PFSK-1 (cell line): ENCODE measurements around the gene LDB2.

Experiments used
- FOXP2 ChIP-seq: optimal IDR thresholded peaks from 2 replicates; pipeline ENCODE3; 2011; ENCODE audit warnings: borderline replicate concordance, control low read depth, inconsistent platforms; ENCODE audit not compliant: insufficient read depth; ENCODE audit errors: extremely low read length, extremely low read depth
- POLR2AphosphoS5 ChIP-seq: IDR thresholded peaks from 2 replicates; pipeline ENCODE4 v1.6.1; 2012; ENCODE audit warnings: low read depth, mild to moderate bottlenecking, control low read depth, low read length, moderate library complexity

DNA sequence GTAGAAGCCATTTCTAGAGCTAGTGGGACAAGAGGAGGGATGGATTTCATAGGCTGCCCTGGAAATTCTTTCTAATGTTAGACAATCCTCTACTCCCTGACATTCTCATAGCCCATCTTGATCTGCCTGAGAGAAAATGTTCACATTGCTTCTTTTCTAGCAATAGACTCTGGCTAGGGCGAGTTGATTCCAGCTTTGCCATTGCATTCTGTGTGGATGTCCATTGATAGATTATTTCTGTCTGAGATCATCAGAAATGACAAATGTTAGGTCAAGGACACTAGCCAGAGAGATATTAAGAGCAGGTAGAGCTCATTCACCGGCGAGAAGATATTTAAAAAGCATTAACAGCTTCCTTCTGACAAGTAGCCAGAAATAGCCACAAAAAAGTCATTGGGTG lies 184.7 kb downstream of the LDB2 start:
- TF ChIP-seq POLR2AphosphoS5 (no peak), FOXP2 (no peak)
